Hepatocyte (in vitro differentiated cells): Measurements from ENCODE around the gene CAMK4.

ENCODE experiments used
- CTCF ChIP-seq: fragments of 200-600 bp; sonication (generic); IDR thresholded peaks from 2 replicates; pipeline ENCODE4 v1.5.1; 2016; ENCODE audit warnings: antibody characterized with exemption, mild to moderate bottlenecking; ENCODE audit not compliant: poor library complexity
- EZH2 ChIP-seq: fragments of 200-600 bp; sonication (generic); IDR thresholded peaks from 2 replicates; pipeline ENCODE4 v1.6.1; 2016; ENCODE audit warnings: antibody characterized with exemption, mild to moderate bottlenecking, borderline replicate concordance
- EZH2phosphoT487 ChIP-seq: fragments of 200-600 bp; sonication (generic); IDR thresholded peaks from one replicate; pipeline ENCODE4 v1.6.1; 2018; ENCODE audit warnings: antibody characterized with exemption, mild to moderate bottlenecking, low read depth, moderate library complexity; ENCODE audit not compliant: unreplicated experiment, severe bottlenecking

GRCh38 chr5:111360173-111360572 is 136.0 kb downstream of the CAMK4 start:
- TF ChIP-seq CTCF (no peak), EZH2 (no peak), EZH2phosphoT487 (no peak)
